ENCODE measurements around the gene TNNC2. TPM values are rescaled to one million over a fixed set of nuclear protein-coding genes. Genes with fewer than 3 reads are reported as not detected.
A peak's percentile ranks its signal among the peaks of the same experiment; 100 is the strongest.

Gene TNNC2
- total RNA-seq, 4 donors from 2014 or later: 2,919 to 3,968 (median 3,006) TPM

- Histone ChIP-seq H3K27ac (peak within 1 kb of the TSS; percentile 82 to 93 (median 87)), H3K4me3 (peak within 1 kb of the TSS; percentile 83 to 88 (median 86)), H3K9me3 (no peaks in the 10 kb centered on the region), H3K4me1 (peaks cover 38 to 39% of the 10 kb centered on the region in 2 donors), H3K27me3 (no peaks in the 10 kb centered on the region), H3K36me3 (peaks cover 0 to 10% of the 10 kb centered on the region in 2 donors)
- ATAC-seq: peak; percentile 99 to 100
- intact Hi-C loops (cut with DNase I; ENCODE audit: low total_unique reads): loop anchor here (1.0 to 2.0 kb wide), 3 partner anchors 22 to 58 kb away; partner anchors contain the start of gene ZSWIM1
- in situ Hi-C loops (cut with MboI; ENCODE audit: low sequenced_read_pairs in 4 of 4): no loop called here
- peak; percentile 98 to 99 for DNase-seq
- TF ChIP-seq POLR2A (IDR thresholded peaks at IDR 0.05) (peak; percentile 69 to 76), CTCF (IDR thresholded peaks at IDR 0.05 in 4 of 5, conservative IDR thresholded peaks at IDR 0.05 in 1 of 5) (no peak)
These were observed 30.2 kb upstream of the TNNC2 start, which contains the start of the genes ACOT8 and ZSWIM3 for GRCh38 chr20:45857114-45857881. Gene ACOT8, minus strand, starts transcription at chr20:45857392. Its CDS starts 77 bp downstream, at chr20:45857315. Gene ZSWIM3, plus strand, starts transcription at chr20:45857614. Its CDS starts 212 bp downstream, at chr20:45857826.

GRCh38 chr20:45853484-45853883 is 26.4 kb upstream of the TNNC2 start:
- TF ChIP-seq POLR2A (IDR thresholded peaks at IDR 0.05): no peak
- TF ChIP-seq CTCF (IDR thresholded peaks at IDR 0.05 in 4 of 5, conservative IDR thresholded peaks at IDR 0.05 in 1 of 5): no peak
- in situ Hi-C loops (cut with MboI; ENCODE audit: low sequenced_read_pairs in 4 of 4) (no loop called here), intact Hi-C loops (cut with DNase I; ENCODE audit: low total_unique reads) (no loop called here)
- H3K4me3 ChIP-seq: no peak overlapping the region
- H3K4me1 ChIP-seq: peaks cover 30 to 37% of the 10 kb centered on the region in 2 donors
- peaks cover 0 to 17% of the 10 kb centered on the region in 2 donors for H3K36me3 ChIP-seq
- peak overlapping the region in 1 of 4 donors; percentile 44 for H3K27ac ChIP-seq
- no peaks in the 10 kb centered on the region for H3K27me3 ChIP-seq
- no peak for ATAC-seq
- no peak for DNase-seq
- H3K9me3 ChIP-seq: no peaks in the 10 kb centered on the region

GRCh38 chr20:45852326-45852725 is 25.2 kb upstream of the TNNC2 start:
- DNase-seq: no peak
- Histone ChIP-seq H3K9me3 (no peaks in the 10 kb centered on the region), H3K36me3 (peaks cover 0 to 25% of the 10 kb centered on the region in 2 donors), H3K4me1 (peaks cover 24 to 26% of the 10 kb centered on the region in 2 donors), H3K4me3 (no peak overlapping the region), H3K27ac (no peak overlapping the region), H3K27me3 (no peaks in the 10 kb centered on the region)
- TF ChIP-seq POLR2A (IDR thresholded peaks at IDR 0.05) (no peak), CTCF (IDR thresholded peaks at IDR 0.05 in 4 of 5, conservative IDR thresholded peaks at IDR 0.05 in 1 of 5) (no peak)
- ATAC-seq: no peak
- intact Hi-C loops (cut with DNase I; ENCODE audit: low total_unique reads) (no loop called here), in situ Hi-C loops (cut with MboI; ENCODE audit: low sequenced_read_pairs in 4 of 4) (no loop called here)

GRCh38 chr20:45851501-45851900 is 24.4 kb upstream of the TNNC2 start:
- TF ChIP-seq CTCF (IDR thresholded peaks at IDR 0.05 in 4 of 5, conservative IDR thresholded peaks at IDR 0.05 in 1 of 5) (no peak), POLR2A (IDR thresholded peaks at IDR 0.05) (no peak)
- H3K36me3 ChIP-seq: peaks cover 0 to 28% of the 10 kb centered on the region in 2 donors
- H3K27ac ChIP-seq: peak overlapping the region in 1 of 4 donors; percentile 47
- DNase-seq (no peak), ATAC-seq (no peak)
- no peak overlapping the region for H3K4me3 ChIP-seq
- no peaks in the 10 kb centered on the region for H3K9me3 ChIP-seq
- intact Hi-C loops (cut with DNase I; ENCODE audit: low total_unique reads) (no loop called here), in situ Hi-C loops (cut with MboI; ENCODE audit: low sequenced_read_pairs in 4 of 4) (no loop called here)
- no peaks in the 10 kb centered on the region for H3K27me3 ChIP-seq
- H3K4me1 ChIP-seq: peaks cover 23% of the 10 kb centered on the region in 2 donors
